Measurements from ENCODE around the gene ARHGAP22.

GRCh38 chr10:48470893-48471805, 133.7 kb downstream of the ARHGAP22 start:
- no peak for TF ChIP-seq YY1 (IDR thresholded peaks at IDR 0.05; ENCODE audit: low read depth)
- no peak for TF ChIP-seq CTCF (IDR thresholded peaks at IDR 0.05)
